HEK293T (cell line): ENCODE data around the gene SLC7A7.

Experiments
- ARNT ChIP-seq: fragments of 450-650 bp; IDR thresholded peaks from 2 replicates; pipeline ENCODE4 v1.6.1; 2017; ENCODE audit warnings: mild to moderate bottlenecking
- BHLHE40 ChIP-seq: fragments of 450-650 bp; IDR thresholded peaks from 2 replicates; pipeline ENCODE4 v1.6.1; 2016; ENCODE audit warnings: mild to moderate bottlenecking, moderate library complexity, borderline replicate concordance
- CTBP1 ChIP-seq: fragments of 450-650 bp; IDR thresholded peaks from 2 replicates; pipeline ENCODE4 v1.6.1; 2016; ENCODE audit warnings: borderline replicate concordance
- FOXK2 ChIP-seq: fragments of 450-650 bp; IDR thresholded peaks from 2 replicates; pipeline ENCODE4 v1.6.1; 2016; ENCODE audit warnings: mild to moderate bottlenecking
- LEF1 ChIP-seq: fragments of 450-650 bp; IDR thresholded peaks from 2 replicates; pipeline ENCODE4 v1.6.1; 2017; ENCODE audit warnings: mild to moderate bottlenecking, borderline replicate concordance
- PKNOX1 ChIP-seq: fragments of 450-650 bp; IDR thresholded peaks from 2 replicates; pipeline ENCODE4 v1.6.1; 2016
- SP1 ChIP-seq: fragments of 450-650 bp; IDR thresholded peaks from 2 replicates; pipeline ENCODE4 v1.6.1; 2017
- SUZ12 ChIP-seq: fragments of 450-650 bp; IDR thresholded peaks from 2 replicates; pipeline ENCODE4 v1.6.1; 2016; ENCODE audit warnings: mild to moderate bottlenecking

- TF ChIP-seq SP1 (no peak), FOXK2 (no peak), SUZ12 (no peak), PKNOX1 (no peak), ARNT (no peak), LEF1 (no peak), CTBP1 (no peak), BHLHE40 (no peak)
Observed at GRCh38 chr14:22821193-22822015, 6.2 kb upstream of the SLC7A7 start.
